Activated T-cell treated with anti-CD3 and anti-CD28 coated beads for 4 hours (primary cell): Measurements from ENCODE around the gene ARHGAP22.

Experiments
- DNase-seq: peaks from one replicate; pipeline ENCODE4 v3.0.0-alpha.2; 2020

The ARHGAP22 gene

GRCh38 chr10:48526846-48527505 is 77.9 kb downstream of the ARHGAP22 start:
- DNase-seq, result no peak

DNA sequence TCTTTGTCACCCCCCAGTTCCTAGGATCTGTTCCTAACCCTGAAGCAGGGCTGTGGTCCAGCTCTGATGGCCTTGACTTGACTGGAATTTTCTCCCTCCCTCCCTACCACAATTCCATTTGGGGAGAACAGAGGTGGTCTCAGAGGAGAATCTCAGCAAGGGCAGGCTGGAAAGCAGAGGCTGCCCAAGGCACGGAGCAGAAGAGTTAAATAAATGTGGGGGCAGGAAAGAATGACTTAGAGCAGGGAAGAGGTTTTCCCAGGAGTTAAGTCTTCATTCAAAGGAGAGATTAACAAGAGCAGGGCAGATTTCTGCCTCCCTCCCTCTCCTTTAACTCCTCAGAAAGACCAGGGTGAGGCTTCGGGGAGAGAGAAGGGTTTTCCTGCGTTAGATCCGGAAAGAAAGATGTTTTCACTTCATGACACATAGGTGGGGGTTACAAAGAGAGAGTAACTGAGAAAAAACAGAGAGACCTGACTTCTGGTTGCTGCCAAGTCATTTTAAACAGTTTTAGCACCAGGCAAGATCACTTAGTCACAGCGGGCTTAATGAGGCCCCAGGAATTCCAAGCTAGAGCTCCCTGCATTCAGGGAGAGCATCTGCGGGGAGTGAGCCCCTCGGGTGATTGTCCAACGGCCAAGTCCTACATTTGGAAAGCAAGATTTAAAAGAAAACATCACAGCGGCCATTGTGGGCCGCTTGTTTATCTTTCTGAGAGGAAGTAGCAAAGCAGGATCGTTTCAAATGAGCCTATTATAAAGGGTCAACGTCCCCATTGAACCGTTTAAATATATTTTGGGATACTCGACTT is 78.7 kb downstream of the ARHGAP22 start:
- no peak for DNase-seq

DNA sequence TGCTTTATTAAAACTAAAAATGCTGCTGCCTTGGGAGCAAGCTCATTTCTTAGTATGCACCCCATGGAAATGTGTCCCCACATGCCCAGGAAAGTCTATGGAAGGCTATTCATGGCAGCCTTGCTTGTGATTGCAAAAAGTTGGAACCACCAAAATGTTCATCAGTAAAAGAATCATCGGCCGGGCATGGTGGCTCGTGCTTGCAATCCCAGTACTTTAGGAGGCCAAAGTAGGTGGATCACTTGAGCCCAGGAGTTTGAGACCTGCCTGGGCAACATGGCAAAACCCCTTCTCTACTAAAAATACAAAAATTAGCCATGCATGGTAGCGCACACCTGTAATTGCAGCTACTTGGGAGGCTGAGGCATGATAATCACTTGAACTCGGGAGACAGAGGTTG is 79.8 kb downstream of the ARHGAP22 start:
- DNase-seq, result no peak

DNA sequence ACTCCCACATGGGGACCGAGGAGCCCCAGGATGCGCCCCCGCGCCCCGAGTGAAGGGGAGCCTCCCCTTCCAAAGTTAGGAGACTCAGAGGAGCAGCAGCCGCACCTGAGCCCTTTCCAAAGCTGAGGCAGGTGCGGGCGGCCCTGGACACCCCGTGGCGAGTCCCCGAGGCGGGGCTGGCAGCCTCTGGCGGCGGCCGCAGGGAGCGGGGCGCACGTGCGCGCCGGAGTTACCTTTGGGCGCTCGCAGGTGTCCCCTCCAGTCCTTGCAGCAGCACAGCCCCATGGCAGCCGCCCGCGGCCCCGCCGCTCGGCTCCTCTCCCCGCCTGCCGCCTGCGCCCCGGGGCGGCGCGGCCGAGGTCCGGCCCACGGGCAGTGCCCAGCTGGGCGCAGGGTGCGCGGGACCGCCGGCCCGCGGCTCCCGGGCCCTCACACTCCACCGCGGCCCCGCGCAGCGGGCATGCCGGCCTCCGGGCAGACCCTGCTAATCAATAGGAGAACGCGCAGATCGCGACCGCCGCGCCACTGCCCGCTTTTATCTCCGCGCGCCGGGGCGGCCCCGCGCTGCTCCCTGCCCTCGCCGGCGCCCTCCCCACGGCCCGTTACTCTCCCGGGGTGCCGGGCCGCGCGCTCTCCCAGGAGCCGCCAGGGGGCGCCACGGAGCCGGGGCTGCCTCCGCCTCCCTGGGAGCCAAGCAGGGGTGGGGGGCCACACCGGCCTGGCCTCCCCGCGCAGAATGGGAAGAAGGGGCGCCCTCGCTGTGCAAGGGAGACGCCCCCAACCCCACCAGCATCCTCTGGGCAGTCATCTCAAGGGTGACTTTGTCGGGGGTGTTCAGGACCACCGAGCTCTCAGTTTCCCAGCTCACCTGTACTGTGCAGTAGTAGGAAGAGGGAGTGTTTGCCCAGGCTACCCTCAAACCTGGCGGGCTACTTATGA is 80.8 kb downstream of the ARHGAP22 start:
- DNase-seq, result no peak

DNA sequence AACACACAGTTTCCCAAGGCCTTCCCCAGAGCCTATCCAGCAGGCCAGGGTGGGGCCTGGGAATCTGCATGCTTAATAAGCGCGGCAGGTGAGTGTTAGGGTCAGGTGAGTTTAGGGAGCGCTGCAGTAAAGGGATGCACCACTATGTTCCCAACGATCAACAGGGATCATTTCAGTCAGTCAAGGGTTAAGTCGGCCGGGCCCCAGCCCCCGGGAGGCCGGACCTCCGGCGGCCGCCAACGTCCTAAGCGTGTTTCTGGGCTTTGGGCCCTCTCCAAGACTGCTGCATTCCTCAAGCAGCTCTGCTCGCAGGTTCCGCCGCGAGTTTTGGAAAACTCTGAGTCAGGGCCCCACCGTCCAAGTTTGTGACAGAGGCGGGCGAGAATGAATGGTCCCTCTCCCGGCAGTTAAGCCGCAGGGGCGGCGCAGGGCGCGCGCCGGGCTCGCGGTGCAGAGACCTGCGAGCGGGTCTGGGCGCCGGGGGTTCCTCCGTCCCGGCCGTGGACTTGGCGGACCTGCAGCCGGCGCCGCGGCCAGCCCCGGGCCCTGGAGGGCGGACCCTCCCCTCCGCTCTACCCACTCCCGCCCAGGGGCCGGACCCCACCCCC is 81.6 kb downstream of the ARHGAP22 start:
- no peak for DNase-seq

- DNase-seq, result no peak
Observed at GRCh38 chr10:48522011-48522765, 82.7 kb downstream of the ARHGAP22 start.

DNA sequence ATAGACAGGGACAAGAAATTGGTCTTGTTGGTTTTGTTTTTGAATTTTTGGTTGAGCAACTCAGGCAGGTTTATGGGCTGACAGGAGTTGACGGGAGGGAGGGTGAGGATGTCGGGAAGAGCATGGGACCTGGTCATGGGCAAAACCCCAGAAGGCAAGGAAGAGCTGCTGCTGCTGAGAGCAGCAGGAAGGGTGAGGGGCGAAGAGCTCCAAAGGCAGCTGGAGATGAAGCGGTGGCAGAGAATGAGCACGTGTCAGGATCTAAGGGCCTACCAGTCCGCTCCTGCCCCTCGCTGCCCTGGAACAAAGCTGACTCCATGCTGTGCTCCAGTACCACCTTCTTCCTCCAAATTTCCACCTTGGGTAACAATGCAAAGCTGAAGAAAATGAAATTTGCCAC is 84.3 kb downstream of the ARHGAP22 start:
- no peak for DNase-seq

- DNase-seq, result no peak
Observed at GRCh38 chr10:48520184-48520506, 84.7 kb downstream of the ARHGAP22 start.

GRCh38 chr10:48519481-48520183 is 85.2 kb downstream of the ARHGAP22 start:
- DNase-seq, result no peak

GRCh38 chr10:48518986-48519385 is 85.9 kb downstream of the ARHGAP22 start:
- no peak for DNase-seq

GRCh38 chr10:48517911-48518811 is 86.7 kb downstream of the ARHGAP22 start:
- no peak for DNase-seq

GRCh38 chr10:48517482-48517881 is 87.4 kb downstream of the ARHGAP22 start:
- DNase-seq, result no peak

GRCh38 chr10:48516911-48517310 is 88.0 kb downstream of the ARHGAP22 start:
- no peak for DNase-seq

DNA sequence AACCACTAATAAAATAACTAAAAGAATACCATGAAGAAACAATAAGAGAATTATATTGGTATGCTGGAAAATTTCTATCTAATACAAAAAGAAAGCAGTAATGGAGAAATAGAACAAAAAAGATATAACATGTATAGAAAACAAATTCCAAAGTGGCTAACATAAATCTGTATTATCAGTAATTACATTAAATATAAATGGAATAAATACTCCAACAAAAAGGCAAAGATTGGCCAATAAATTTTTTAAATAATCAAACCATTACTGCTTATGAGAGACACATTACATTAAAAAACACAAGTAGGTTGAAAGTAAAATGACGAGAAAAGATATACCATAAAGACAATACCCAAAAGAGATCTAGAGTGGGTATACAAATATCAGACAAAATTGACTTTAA is 90.0 kb downstream of the ARHGAP22 start:
- no peak for DNase-seq

DNA sequence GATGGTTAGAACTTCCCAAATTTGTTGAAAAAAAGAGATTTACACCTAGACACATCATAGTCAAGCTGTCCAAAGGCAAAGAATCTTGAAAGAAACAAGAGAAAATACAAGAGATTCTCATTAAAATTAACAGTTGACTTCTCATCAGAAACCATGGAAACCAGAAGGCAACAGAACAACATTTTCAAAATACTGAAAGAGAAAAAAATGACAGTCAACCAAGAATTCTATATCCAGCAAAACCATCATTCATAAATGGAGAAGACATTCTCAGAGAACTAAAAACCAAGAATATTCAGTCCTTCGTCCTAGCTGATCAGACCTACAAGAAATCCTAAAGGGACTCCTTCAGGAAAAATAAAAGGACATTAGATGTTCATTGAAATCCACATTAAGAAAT is 90.6 kb downstream of the ARHGAP22 start:
- no peak for DNase-seq

DNA sequence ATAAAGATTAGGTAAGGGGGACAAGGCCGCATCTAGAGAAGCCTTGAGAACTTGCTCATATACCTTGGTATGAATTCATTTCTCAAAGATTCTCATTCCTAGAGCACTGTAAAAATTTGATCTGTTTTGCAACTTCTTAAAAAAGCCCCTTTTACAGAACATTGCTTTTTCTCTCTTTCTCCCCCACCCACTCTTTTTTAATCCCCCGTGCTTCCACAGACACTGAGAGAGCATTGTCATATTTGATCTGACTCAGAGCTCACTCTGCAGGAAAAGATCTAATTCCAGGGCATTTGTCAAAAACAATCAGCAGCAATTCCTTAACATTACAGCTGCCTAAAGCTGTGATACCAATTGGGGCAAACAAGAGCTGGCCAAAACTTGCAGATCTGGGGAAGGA is 92.0 kb downstream of the ARHGAP22 start:
- no peak for DNase-seq

GRCh38 chr10:48511875-48512231 is 93.0 kb downstream of the ARHGAP22 start:
- no peak for DNase-seq

DNA sequence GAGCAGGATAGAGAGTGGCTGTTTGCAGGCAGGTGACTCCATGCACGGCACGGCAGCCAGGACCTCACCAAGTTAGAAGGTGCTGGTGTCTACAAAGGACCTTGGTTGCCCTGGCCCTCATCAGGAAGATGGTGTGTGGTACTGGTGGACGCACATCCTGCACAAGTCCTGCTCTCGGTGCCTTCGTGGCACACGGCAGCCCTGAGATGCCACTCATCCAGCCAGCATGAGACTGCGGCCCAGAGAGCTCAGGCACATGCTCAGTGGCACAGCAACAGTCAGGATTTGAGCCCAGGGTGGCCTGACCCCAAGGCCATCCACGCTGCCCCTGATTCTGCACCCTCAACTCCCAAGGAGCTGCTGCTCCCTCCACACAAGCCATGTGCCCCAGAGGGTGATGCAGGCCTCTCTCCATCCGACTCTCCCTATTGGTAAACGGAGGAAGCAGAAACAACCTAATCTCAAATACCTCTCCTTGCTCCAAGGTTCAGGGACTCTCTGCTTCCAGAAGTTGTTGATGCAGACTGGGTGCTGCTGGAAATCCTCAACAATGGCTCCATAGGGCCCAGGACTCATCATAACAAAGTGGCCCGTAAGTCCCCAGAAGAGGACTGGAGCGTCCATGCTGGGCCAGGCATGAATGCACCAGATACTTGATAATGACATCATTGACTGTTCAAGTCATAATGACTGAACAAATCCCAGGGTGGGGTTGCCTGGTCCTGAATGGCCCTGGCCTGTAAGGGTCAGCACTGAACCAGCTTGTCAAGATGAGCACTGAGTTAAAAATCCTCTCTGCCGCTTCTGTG is 93.6 kb downstream of the ARHGAP22 start:
- no peak for DNase-seq

GRCh38 chr10:48509974-48510692 is 94.7 kb downstream of the ARHGAP22 start:
- no peak for DNase-seq
